ENCODE data around the gene TEAD1.

The TEAD1 gene

GRCh38 chr11:12966002-12966401 is 291.8 kb downstream of the TEAD1 start:
- no peak for DNase-seq

- DNase-seq, result no peak
Observed at GRCh38 chr11:12968101-12968500, 293.9 kb downstream of the TEAD1 start.

- DNase-seq, result no peak
Observed at GRCh38 chr11:12968826-12969225, 294.6 kb downstream of the TEAD1 start.

GRCh38 chr11:12971955-12972354 is 297.7 kb downstream of the TEAD1 start:
- no peak for DNase-seq

GRCh38 chr11:12973528-12974181 is 299.4 kb downstream of the TEAD1 start:
- DNase-seq, result no peak

GRCh38 chr11:12975195-12975594 is 301.0 kb downstream of the TEAD1 start:
- DNase-seq, result no peak

- peak; percentile 94 for DNase-seq
Observed at GRCh38 chr11:12979928-12980689, 305.9 kb downstream of the TEAD1 start.

GRCh38 chr11:12981676-12982522 is 307.7 kb downstream of the TEAD1 start:
- DNase-seq, result no peak

- DNase-seq, result no peak
Observed at GRCh38 chr11:12983336-12983735, 309.1 kb downstream of the TEAD1 start.

- no peak for DNase-seq
Observed at GRCh38 chr11:12986194-12986898, 312.1 kb downstream of the TEAD1 start.

GRCh38 chr11:12989428-12990161 is 315.4 kb downstream of the TEAD1 start:
- no peak for DNase-seq

GRCh38 chr11:12990162-12990480 is 315.9 kb downstream of the TEAD1 start:
- no peak for DNase-seq

- no peak for DNase-seq
Observed at GRCh38 chr11:12991426-12991825, 317.2 kb downstream of the TEAD1 start.

GRCh38 chr11:12993626-12994025 is 319.4 kb downstream of the TEAD1 start:
- DNase-seq, result no peak

All from NCI-H748 treated with DMSO at 0.1 percent for 48 hours (cell line).